Mesenchymal stem cell (in vitro differentiated cells and primary cell): ENCODE measurements around the gene CENPT.

ENCODE experiments used
- DNase-seq: peaks from one replicate; pipeline ENCODE4 v3.0.0-alpha.2; 2013
- H2AFZ ChIP-seq: one replicate; pipeline ENCODE4 v1.6.1; 2013; ENCODE audit warnings: low read depth, mild to moderate bottlenecking, control low read depth, inconsistent platforms, low read length, moderate library complexity
- H2AK5ac ChIP-seq: 2 replicates; pipeline ENCODE4 v1.6.1; 2013; ENCODE audit warnings: low read length, moderate library complexity, mild to moderate bottlenecking, inconsistent platforms; ENCODE audit not compliant: severe bottlenecking
- H2BK120ac ChIP-seq: one replicate; pipeline ENCODE4 v1.6.1; 2013; ENCODE audit warnings: low read depth, mild to moderate bottlenecking, inconsistent platforms, low read length, moderate library complexity
- H2BK12ac ChIP-seq, 2 experiments: one replicate each; pipeline ENCODE4 v1.6.1; 2013; ENCODE audit warnings: inconsistent platforms in 2 of 2, low read length in 2 of 2, mild to moderate bottlenecking in 2 of 2, moderate library complexity in 2 of 2, control low read depth in 1 of 2
- H2BK15ac ChIP-seq: one replicate; pipeline ENCODE4 v1.6.1; 2013; ENCODE audit warnings: mild to moderate bottlenecking, low read depth, inconsistent platforms; ENCODE audit not compliant: poor library complexity, severe bottlenecking
- H2BK5ac ChIP-seq: 2 replicates; pipeline ENCODE4 v1.6.1; 2013; ENCODE audit warnings: low read depth, mild to moderate bottlenecking, low read length, control low read depth, inconsistent platforms; ENCODE audit not compliant: poor library complexity, severe bottlenecking
- H3K14ac ChIP-seq, 2 experiments: one replicate each; pipeline ENCODE4 v1.6.1; 2013; ENCODE audit warnings: inconsistent platforms in 2 of 2, low read length in 2 of 2, control low read depth in 1 of 2, mild to moderate bottlenecking in 1 of 2, moderate library complexity in 1 of 2
- H3K18ac ChIP-seq, 2 experiments: one replicate each; pipeline ENCODE4 v1.6.1; 2013; ENCODE audit warnings: inconsistent platforms in 2 of 2, low read length in 2 of 2, control low read depth in 1 of 2, low read depth in 1 of 2, mild to moderate bottlenecking in 1 of 2
- H3K23ac ChIP-seq, 2 experiments: one replicate each; pipeline ENCODE4 v1.6.1; 2013; ENCODE audit warnings: inconsistent platforms in 2 of 2, low read length in 2 of 2, mild to moderate bottlenecking in 2 of 2, moderate library complexity in 2 of 2, control low read depth in 1 of 2
- H3K27ac ChIP-seq: 2 replicates; pipeline ENCODE4 v1.5.1; 2013; ENCODE audit warnings: mild to moderate bottlenecking, moderate library complexity, low read length, control low read depth, inconsistent platforms; ENCODE audit not compliant: poor library complexity, severe bottlenecking
- H3K27me3 ChIP-seq, 2 experiments: 2 replicates each; pipeline versions ENCODE4 v1.6.1 to v1.7.0; 2013; ENCODE audit warnings: low read length in 2 of 2, mild to moderate bottlenecking in 2 of 2, moderate library complexity in 2 of 2, control low read depth in 1 of 2, inconsistent platforms in 1 of 2; ENCODE audit not compliant: control insufficient read depth in 1 of 2, insufficient read depth in 1 of 2
- H3K36me3 ChIP-seq, 2 experiments: 2 replicates each; pipeline versions ENCODE4 v1.6.1 to v1.7.0; 2013; ENCODE audit warnings: low read length in 2 of 2, control low read depth in 1 of 2, inconsistent platforms in 1 of 2, low read depth in 1 of 2, mild to moderate bottlenecking in 1 of 2; ENCODE audit not compliant: insufficient read depth in 2 of 2, control insufficient read depth in 1 of 2
- H3K4ac ChIP-seq, 2 experiments: one replicate each; pipeline ENCODE4 v1.6.1; 2013; ENCODE audit warnings: inconsistent platforms in 2 of 2, low read length in 2 of 2, mild to moderate bottlenecking in 2 of 2, moderate library complexity in 2 of 2, control low read depth in 1 of 2, low read depth in 1 of 2
- H3K4me1 ChIP-seq: 2 replicates; pipeline ENCODE4 v1.6.1; 2013; ENCODE audit warnings: low read depth, low read length, control low read depth; ENCODE audit not compliant: control insufficient read depth, insufficient read depth
- H3K4me2 ChIP-seq: 2 replicates; pipeline ENCODE4 v1.6.1; 2013; ENCODE audit warnings: low read length, mild to moderate bottlenecking, inconsistent platforms; ENCODE audit not compliant: poor library complexity, severe bottlenecking
- H3K4me3 ChIP-seq, 2 experiments: 2 replicates each; pipeline versions ENCODE4 v1.5.1 to v1.7.0; 2013; ENCODE audit warnings: low read length in 2 of 2, mild to moderate bottlenecking in 2 of 2, control low read depth in 1 of 2, low read depth in 1 of 2; ENCODE audit not compliant: insufficient read depth in 1 of 2
- H3K79me1 ChIP-seq: replicated peaks from 2 replicates; pipeline ENCODE4 v1.6.1; 2013; ENCODE audit warnings: mild to moderate bottlenecking, control low read depth, low read length, inconsistent platforms; ENCODE audit not compliant: poor library complexity, severe bottlenecking
- H3K9ac ChIP-seq: 2 replicates; pipeline ENCODE4 v1.7.0; 2013; ENCODE audit warnings: mild to moderate bottlenecking, low read length, moderate library complexity
- H3K9me3 ChIP-seq: 2 replicates; pipeline ENCODE4 v1.7.0; 2013; ENCODE audit warnings: mild to moderate bottlenecking, low read length; ENCODE audit not compliant: control insufficient read depth
- H4K8ac ChIP-seq: one replicate; pipeline ENCODE4 v1.6.1; 2013; ENCODE audit warnings: inconsistent platforms, mild to moderate bottlenecking, low read length, moderate library complexity
- H4K91ac ChIP-seq: one replicate; pipeline ENCODE4 v1.6.1; 2013; ENCODE audit warnings: mild to moderate bottlenecking, low read length, inconsistent platforms
- whole genome bisulfite sequencing: methylation state at CpG from one replicate; pipeline ENCODE4 v1.1.7; 2013; ENCODE audit warnings: mixed read lengths; 5-methylcytosine and 5-hydroxymethylcytosine counted together

The CENPT gene

DNA sequence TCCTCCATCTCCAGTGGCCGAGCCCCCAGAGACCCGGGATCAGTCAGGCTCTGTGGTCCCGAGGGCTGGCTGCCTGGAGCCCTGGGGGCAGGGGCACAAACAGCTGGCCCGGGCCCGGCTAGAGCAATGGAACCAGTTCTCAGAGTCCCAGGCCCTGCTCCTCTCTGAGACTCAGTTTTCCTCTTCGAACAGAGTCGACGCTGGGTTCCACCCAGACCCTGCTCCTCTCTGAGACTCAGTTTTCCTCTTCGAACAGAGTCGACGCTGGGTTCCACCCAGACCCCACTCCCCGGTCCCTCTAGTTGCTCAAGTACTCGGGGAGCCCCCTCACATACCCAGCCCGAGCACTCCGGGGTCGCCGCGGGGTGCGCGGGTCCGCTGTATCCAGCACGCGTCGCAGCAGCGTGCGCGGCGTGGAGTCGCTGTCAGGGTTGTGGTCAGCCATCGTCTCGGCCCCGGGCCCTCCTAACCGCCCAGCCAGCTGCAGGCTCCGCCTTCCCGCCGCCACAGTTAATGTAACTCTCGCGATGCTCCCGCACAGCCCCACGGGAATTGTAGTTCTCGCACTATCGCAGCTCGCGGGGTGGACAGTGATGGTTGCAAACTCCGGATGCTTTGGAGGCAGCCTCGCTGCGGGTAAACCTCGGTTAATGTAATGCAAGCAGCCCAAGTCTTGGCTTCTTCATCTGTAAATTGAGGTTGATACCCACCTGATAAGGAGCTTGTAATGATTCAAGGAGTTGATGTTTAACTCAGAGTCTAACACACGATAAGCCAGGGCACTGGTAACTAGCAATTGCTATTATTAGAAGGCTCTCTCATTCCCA lies 13.9 kb downstream of the CENPT start:
- H3K27me3 ChIP-seq: no peaks in the 10 kb centered on the region
- H3K4me3 ChIP-seq: peak overlapping the region; percentile 83 to 95
- H2BK120ac ChIP-seq: no peak overlapping the region
- H2BK5ac ChIP-seq: no peak overlapping the region
- H3K4me1 ChIP-seq: peaks cover 10% of the 10 kb centered on the region
- H3K9ac ChIP-seq: peak overlapping the region; percentile 95
- no peak overlapping the region for H3K14ac ChIP-seq
- H4K91ac ChIP-seq: no peak overlapping the region
- H3K23ac ChIP-seq: no peak overlapping the region
- no peak overlapping the region for H2AK5ac ChIP-seq
- peak overlapping the region; percentile 75 for H2AFZ ChIP-seq
- H4K8ac ChIP-seq: peak overlapping the region; percentile 72
- WGBS: 2% methylated on average over 49 of the region's 49 CpGs
- no peak overlapping the region for H3K27ac ChIP-seq
- H3K9me3 ChIP-seq: no peaks in the 10 kb centered on the region
- H3K36me3 ChIP-seq: peaks cover 38 to 40% of the 10 kb centered on the region in 2 experiments
- peak overlapping the region; percentile 78 for H3K4me2 ChIP-seq
- peak; percentile 91 for DNase-seq
- no peak overlapping the region for H2BK15ac ChIP-seq
- peak overlapping the region in 1 of 2 experiments; percentile 90 for H3K18ac ChIP-seq
- peaks cover 22% of the 10 kb centered on the region for H3K79me1 ChIP-seq
- no peak overlapping the region for H2BK12ac ChIP-seq
- peak overlapping the region in 1 of 2 experiments; percentile 77 for H3K4ac ChIP-seq

DNA sequence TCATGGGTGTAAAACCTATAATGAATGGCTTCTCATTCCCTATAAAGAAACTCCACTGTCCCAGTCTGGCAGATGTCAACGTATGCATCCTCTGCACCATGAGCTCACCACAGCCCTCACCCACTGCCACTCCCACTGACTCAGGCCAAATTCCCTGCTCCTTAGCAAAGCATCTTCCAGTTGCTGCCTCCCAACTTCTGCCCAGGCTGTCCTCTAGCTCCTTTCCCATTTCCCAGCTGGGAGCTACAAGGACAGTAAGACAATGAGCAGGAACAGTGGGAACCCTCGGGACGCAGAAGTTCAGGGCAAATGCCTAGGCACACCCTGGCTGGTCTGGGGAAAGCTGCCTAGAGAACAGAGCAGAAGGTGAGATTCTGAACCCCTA lies 14.5 kb downstream of the CENPT start:
- peak; percentile 76 for DNase-seq
- Histone ChIP-seq H3K4me1 (peaks cover 10% of the 10 kb centered on the region), H3K9me3 (no peaks in the 10 kb centered on the region), H2BK12ac (no peak overlapping the region), H3K18ac (peak overlapping the region in 1 of 2 experiments; percentile 28), H4K8ac (no peak overlapping the region), H3K27ac (no peak overlapping the region), H3K4me3 (peak overlapping the region; percentile 83 to 95), H3K27me3 (no peaks in the 10 kb centered on the region), H3K36me3 (peaks cover 44 to 46% of the 10 kb centered on the region in 2 experiments), H3K9ac (peak overlapping the region; percentile 95), H3K23ac (no peak overlapping the region), H3K79me1 (peaks cover 21% of the 10 kb centered on the region), H2BK15ac (no peak overlapping the region), H3K4ac (no peak overlapping the region), H2AFZ (peak overlapping the region; percentile 75), H2BK120ac (no peak overlapping the region), H2BK5ac (no peak overlapping the region), H4K91ac (no peak overlapping the region), H3K4me2 (peak overlapping the region; percentile 78), H3K14ac (no peak overlapping the region), H2AK5ac (no peak overlapping the region)
- 8% methylated on average over 3 of the region's 3 CpGs for WGBS

DNA sequence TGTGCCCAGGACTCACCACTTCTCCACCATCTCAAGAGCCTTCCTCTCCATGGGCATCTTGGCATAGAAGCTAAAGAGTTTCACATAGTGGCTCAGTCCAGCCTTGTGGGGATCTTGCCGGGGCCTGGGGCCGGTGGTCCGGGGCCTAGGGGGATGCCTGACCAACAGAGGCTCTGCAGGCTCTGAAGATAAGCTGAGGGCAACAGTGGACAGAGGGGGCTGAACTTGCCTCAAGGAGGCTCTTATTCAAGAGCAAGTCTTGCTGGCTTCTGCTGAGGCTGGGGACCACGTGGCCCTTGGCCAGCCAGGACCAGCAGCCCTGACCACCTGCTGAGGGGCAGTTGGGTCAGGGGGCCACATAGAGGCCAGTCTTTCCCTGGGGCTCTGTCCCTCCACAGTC lies 18.8 kb downstream of the CENPT start:
- no peak overlapping the region for H4K8ac ChIP-seq
- no peak overlapping the region for H3K9ac ChIP-seq
- peaks cover 69 to 70% of the 10 kb centered on the region in 2 experiments for H3K36me3 ChIP-seq
- 91% methylated on average over 4 of the region's 4 CpGs for WGBS
- H2BK15ac ChIP-seq: no peak overlapping the region
- H3K4me1 ChIP-seq: peaks cover 6% of the 10 kb centered on the region
- H3K23ac ChIP-seq: no peak overlapping the region
- H4K91ac ChIP-seq: no peak overlapping the region
- no peak overlapping the region for H3K18ac ChIP-seq
- no peak overlapping the region for H2BK5ac ChIP-seq
- no peak overlapping the region for H2AFZ ChIP-seq
- H3K9me3 ChIP-seq: no peaks in the 10 kb centered on the region
- H3K79me1 ChIP-seq: peaks cover 21% of the 10 kb centered on the region
- no peak for DNase-seq
- H3K4ac ChIP-seq: no peak overlapping the region
- no peaks in the 10 kb centered on the region for H3K27me3 ChIP-seq
- H3K4me3 ChIP-seq: no peak overlapping the region
- H3K14ac ChIP-seq: no peak overlapping the region
- H3K27ac ChIP-seq: no peak overlapping the region
- H2BK12ac ChIP-seq: no peak overlapping the region
- H2BK120ac ChIP-seq: no peak overlapping the region
- no peak overlapping the region for H3K4me2 ChIP-seq
- H2AK5ac ChIP-seq: no peak overlapping the region

DNA sequence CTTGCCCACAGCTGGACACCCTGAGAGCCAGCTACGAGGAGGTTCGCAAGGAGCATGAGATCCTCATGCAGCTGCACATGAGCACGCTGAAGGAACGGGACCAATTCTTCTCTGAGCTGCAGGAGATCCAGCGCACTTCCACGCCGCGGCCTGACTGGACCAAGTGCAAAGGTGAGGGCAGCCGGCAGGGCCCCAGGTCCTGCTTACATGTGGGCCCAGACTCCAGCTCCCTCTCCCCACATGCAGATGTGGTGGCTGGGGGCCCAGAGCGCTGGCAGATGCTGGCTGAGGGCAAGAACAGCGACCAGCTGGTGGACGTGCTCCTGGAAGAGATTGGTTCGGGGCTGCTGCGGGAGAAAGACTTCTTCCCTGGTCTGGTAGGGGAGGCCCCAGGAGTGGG lies 21.6 kb downstream of the CENPT start:
- H2BK5ac ChIP-seq: no peak overlapping the region
- H4K8ac ChIP-seq: no peak overlapping the region
- H4K91ac ChIP-seq: no peak overlapping the region
- no peaks in the 10 kb centered on the region for H3K9me3 ChIP-seq
- H3K36me3 ChIP-seq: peaks cover 52 to 55% of the 10 kb centered on the region in 2 experiments
- H2BK12ac ChIP-seq: no peak overlapping the region
- no peak overlapping the region for H2BK15ac ChIP-seq
- no peak overlapping the region for H3K18ac ChIP-seq
- H2BK120ac ChIP-seq: no peak overlapping the region
- no peak overlapping the region for H3K9ac ChIP-seq
- no peak overlapping the region for H3K14ac ChIP-seq
- no peak overlapping the region for H3K23ac ChIP-seq
- no peak overlapping the region for H3K4ac ChIP-seq
- no peak overlapping the region for H3K4me3 ChIP-seq
- no peak overlapping the region for H3K27ac ChIP-seq
- H3K4me1 ChIP-seq: peaks cover under 1% of the 10 kb centered on the region
- no peak overlapping the region for H2AK5ac ChIP-seq
- no peak overlapping the region for H2AFZ ChIP-seq
- 97% methylated on average over 14 of the region's 14 CpGs for WGBS
- no peak for DNase-seq
- H3K4me2 ChIP-seq: no peak overlapping the region
- no peaks in the 10 kb centered on the region for H3K27me3 ChIP-seq
- H3K79me1 ChIP-seq: peaks cover 2% of the 10 kb centered on the region
